ENCODE data around the gene ZNF576. TPM values are rescaled to one million over a fixed set of nuclear protein-coding genes. Genes with fewer than 3 reads are reported as not detected.
A peak's percentile ranks its signal among the peaks of the same experiment; 100 is the strongest.
"Not testable (repeated sequence)": the region's sequence is repeated elsewhere in the genome, so short reads cannot be mapped to it uniquely, and the experiment has no call there.

ZNF576 gene
- polyA plus RNA-seq, 1 donor: 11.6 TPM

GRCh38 chr19:43624933-43625332, 28.5 kb downstream of the ZNF576 start:
- no peak for DNase-seq

GRCh38 chr19:43625918-43626579, 29.7 kb downstream of the ZNF576 start:
- no peak for DNase-seq

- DNase-seq: no peak
Observed at GRCh38 chr19:43626838-43627237, 30.4 kb downstream of the ZNF576 start.

GRCh38 chr19:43628646-43629326, 32.4 kb downstream of the ZNF576 start:
- DNase-seq: no peak

- DNase-seq: no peak
Observed at GRCh38 chr19:43631491-43631890, 35.1 kb downstream of the ZNF576 start.

GRCh38 chr19:43633520-43633919, 37.1 kb downstream of the ZNF576 start:
- no peak for DNase-seq

- no peak for DNase-seq
Observed at GRCh38 chr19:43634068-43634467, 37.7 kb downstream of the ZNF576 start.

- DNase-seq: no peak
Observed at GRCh38 chr19:43634506-43634871, 38.1 kb downstream of the ZNF576 start.

GRCh38 chr19:43634872-43635560, 38.6 kb downstream of the ZNF576 start:
- DNase-seq: peak; percentile 41

- DNase-seq: not testable (repeated sequence)
Observed at GRCh38 chr19:43635561-43635940, 39.2 kb downstream of the ZNF576 start.

GRCh38 chr19:43636121-43636683, 39.8 kb downstream of the ZNF576 start:
- no peak for DNase-seq

GRCh38 chr19:43638214-43638994, 42.0 kb downstream of the ZNF576 start:
- no peak for DNase-seq

- DNase-seq: no peak
Observed at GRCh38 chr19:43638995-43639518, 42.7 kb downstream of the ZNF576 start.

GRCh38 chr19:43639519-43640423, 43.4 kb downstream of the ZNF576 start, which contains the start of gene CADM4:
Gene CADM4 (minus strand): TSS chr19:43639850. CDS start chr19:43639790, 60 bp downstream.
- no peak for DNase-seq

- DNase-seq: no peak
Observed at GRCh38 chr19:43640424-43640757, 44.0 kb downstream of the ZNF576 start.

GRCh38 chr19:43641333-43641732, 44.9 kb downstream of the ZNF576 start:
- DNase-seq: no peak

- no peak for DNase-seq
Observed at GRCh38 chr19:43642531-43642930, 46.1 kb downstream of the ZNF576 start.

GRCh38 chr19:43643326-43643725, 46.9 kb downstream of the ZNF576 start:
- no peak for DNase-seq

GRCh38 chr19:43644181-43644580, 47.8 kb downstream of the ZNF576 start:
- no peak for DNase-seq

- DNase-seq: no peak
Observed at GRCh38 chr19:43648633-43649032, 52.2 kb downstream of the ZNF576 start.

GRCh38 chr19:43649514-43649913, 53.1 kb downstream of the ZNF576 start:
- no peak for DNase-seq
